Thyroid gland (tissue), 4 donors: ENCODE data around the gene THOC1. TPM values are rescaled to one million over a fixed set of nuclear protein-coding genes. Genes with fewer than 3 reads are reported as not detected.

ENCODE experiments used
- DNase-seq, 2 donors: peaks; one replicate each; pipeline ENCODE4 v3.0.0-alpha.2; 2019
- H3K27ac ChIP-seq, 3 donors: fragments of 200-600 bp; sonication (generic); 1 replicate in 2 of 3; 2 replicates in 1 of 3; pipeline ENCODE4 v1.5.1; 2016 to 2019; ENCODE audit warnings: mild to moderate bottlenecking in 1 of 3, moderate library complexity in 1 of 3
- H3K27me3 ChIP-seq: fragments of 200-600 bp; sonication (generic); one replicate; pipeline ENCODE4 v1.5.1; 2019
- H3K36me3 ChIP-seq, 2 donors: fragments of 200-600 bp; sonication (generic); one replicate each; pipeline ENCODE4 v1.5.1; 2016 to 2019
- H3K4me1 ChIP-seq, 2 donors: fragments of 200-600 bp; sonication (generic); one replicate each; pipeline ENCODE4 v1.5.1; 2017 to 2019
- H3K4me3 ChIP-seq, 3 donors: fragments of 200-600 bp; sonication (generic); replicated peaks in 1 of 3; 1 replicate in 2 of 3; 2 replicates in 1 of 3; pipeline ENCODE4 v1.5.1; 2016; ENCODE audit warnings: mild to moderate bottlenecking in 1 of 3
- H3K9me3 ChIP-seq: fragments of 200-600 bp; sonication (generic); one replicate; pipeline ENCODE4 v1.5.1; 2017
- POLR2A ChIP-seq, 2 donors: fragments of 450-650 bp; IDR thresholded peaks; one replicate each; pipeline ENCODE4 v1.6.1; 2017; ENCODE audit warnings: antibody characterized with exemption in 2 of 2, mild to moderate bottlenecking in 2 of 2, moderate library complexity in 1 of 2
- WGBS, 2 donors: methylation state at CpG; one replicate each; pipeline ENCODE4 v1.1.5; 2017; 5-methylcytosine and 5-hydroxymethylcytosine counted together
- intact Hi-C: fragments of 100-400 bp; cut with DNase I; formaldehyde crosslinking; loops from one replicate; pipeline ENCODE4 v1.15.1; 2023
- total RNA-seq, 4 donors: library from RNA; depleted of rRNA; stranded (reverse); fragments of >200 nt; gene quantifications; one replicate each; pipeline ENCODE4 v1.2.3, GENCODE V29; 2016
- TF ChIP-seq, protein P1 (sequence below), 6 experiments: fragments of 200-600 bp in 3 of 6; fragments of 450-650 bp in 3 of 6; sonication (generic) in 3 of 6; IDR thresholded peaks; one replicate each; pipeline ENCODE4 v1.5.1; 2016 to 2019; ENCODE audit warnings: antibody characterized with exemption in 6 of 6, mild to moderate bottlenecking in 2 of 6, inconsistent platforms in 1 of 6, moderate library complexity in 1 of 6

Gene THOC1
- total RNA-seq, 4 donors from 2014 or later = 56.9 to 111 (median 71.9) TPM

DNA sequence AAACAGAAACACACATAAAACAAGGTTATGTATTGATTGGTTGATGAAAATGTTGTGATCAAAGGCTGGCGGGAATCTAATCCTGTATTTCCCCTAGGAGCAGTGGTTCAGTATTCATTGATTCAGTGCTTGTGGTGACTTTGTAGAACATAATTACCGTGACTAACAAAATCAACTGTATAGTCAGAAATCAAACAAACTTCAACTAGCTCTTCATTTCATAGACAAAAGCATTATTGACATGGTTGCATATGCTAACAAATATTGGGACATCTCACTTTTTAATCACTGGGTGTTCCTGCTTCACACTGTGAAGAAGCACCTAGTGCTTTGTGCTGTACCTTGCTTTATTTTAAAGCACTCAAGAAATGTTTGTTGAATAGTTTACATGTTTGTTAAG lies 68.1 kb downstream of the THOC1 start:
- intact Hi-C loops = no loop called here
- H3K27me3 ChIP-seq = no peaks in the 10 kb centered on the region
- peaks cover 28 to 38% of the 10 kb centered on the region in 2 donors for H3K36me3 ChIP-seq
- no peak overlapping the region for H3K27ac ChIP-seq
- DNase-seq = no peak
- TF ChIP-seq, protein P1, sequence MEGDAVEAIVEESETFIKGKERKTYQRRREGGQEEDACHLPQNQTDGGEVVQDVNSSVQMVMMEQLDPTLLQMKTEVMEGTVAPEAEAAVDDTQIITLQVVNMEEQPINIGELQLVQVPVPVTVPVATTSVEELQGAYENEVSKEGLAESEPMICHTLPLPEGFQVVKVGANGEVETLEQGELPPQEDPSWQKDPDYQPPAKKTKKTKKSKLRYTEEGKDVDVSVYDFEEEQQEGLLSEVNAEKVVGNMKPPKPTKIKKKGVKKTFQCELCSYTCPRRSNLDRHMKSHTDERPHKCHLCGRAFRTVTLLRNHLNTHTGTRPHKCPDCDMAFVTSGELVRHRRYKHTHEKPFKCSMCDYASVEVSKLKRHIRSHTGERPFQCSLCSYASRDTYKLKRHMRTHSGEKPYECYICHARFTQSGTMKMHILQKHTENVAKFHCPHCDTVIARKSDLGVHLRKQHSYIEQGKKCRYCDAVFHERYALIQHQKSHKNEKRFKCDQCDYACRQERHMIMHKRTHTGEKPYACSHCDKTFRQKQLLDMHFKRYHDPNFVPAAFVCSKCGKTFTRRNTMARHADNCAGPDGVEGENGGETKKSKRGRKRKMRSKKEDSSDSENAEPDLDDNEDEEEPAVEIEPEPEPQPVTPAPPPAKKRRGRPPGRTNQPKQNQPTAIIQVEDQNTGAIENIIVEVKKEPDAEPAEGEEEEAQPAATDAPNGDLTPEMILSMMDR (IDR thresholded peaks at IDR 0.05) = no peak
- no peak for TF ChIP-seq POLR2A (IDR thresholded peaks at IDR 0.05)
- no peaks in the 10 kb centered on the region for H3K9me3 ChIP-seq
- 95 to 97% methylated on average over 2 of the region's 2 CpGs for WGBS, 2 donors
- H3K4me1 ChIP-seq = no peaks in the 10 kb centered on the region
- no peak overlapping the region for H3K4me3 ChIP-seq

DNA sequence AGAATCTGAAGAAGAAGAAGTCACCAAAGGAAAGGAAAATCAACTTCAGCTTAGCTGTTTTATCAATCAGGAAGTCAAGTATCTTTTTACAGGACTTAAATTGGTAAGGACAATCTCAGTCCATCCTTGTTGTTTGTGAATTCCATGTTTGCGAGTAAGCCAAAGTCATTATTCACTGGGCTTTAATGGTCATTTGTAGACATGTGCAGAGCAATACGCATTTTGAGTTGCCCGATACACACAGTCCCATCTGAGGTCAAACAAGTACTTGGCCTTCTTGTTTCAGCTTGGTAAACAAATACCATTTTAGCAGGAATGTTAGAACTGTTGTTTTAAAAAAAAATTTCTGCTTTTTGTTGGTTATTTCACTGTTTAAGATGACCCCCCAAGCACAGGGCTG lies 68.6 kb downstream of the THOC1 start:
- intact Hi-C loops = no loop called here
- Histone ChIP-seq H3K27ac (no peak overlapping the region), H3K4me3 (no peak overlapping the region), H3K36me3 (peaks cover 24 to 34% of the 10 kb centered on the region in 2 donors), H3K27me3 (no peaks in the 10 kb centered on the region), H3K9me3 (no peaks in the 10 kb centered on the region), H3K4me1 (no peaks in the 10 kb centered on the region)
- DNase-seq = no peak
- TF ChIP-seq POLR2A (IDR thresholded peaks at IDR 0.05) = no peak
- TF ChIP-seq, protein P1 (IDR thresholded peaks at IDR 0.05) = no peak
- WGBS, 2 donors = 98 to 99% methylated on average over 3 of the region's 3 CpGs

DNA sequence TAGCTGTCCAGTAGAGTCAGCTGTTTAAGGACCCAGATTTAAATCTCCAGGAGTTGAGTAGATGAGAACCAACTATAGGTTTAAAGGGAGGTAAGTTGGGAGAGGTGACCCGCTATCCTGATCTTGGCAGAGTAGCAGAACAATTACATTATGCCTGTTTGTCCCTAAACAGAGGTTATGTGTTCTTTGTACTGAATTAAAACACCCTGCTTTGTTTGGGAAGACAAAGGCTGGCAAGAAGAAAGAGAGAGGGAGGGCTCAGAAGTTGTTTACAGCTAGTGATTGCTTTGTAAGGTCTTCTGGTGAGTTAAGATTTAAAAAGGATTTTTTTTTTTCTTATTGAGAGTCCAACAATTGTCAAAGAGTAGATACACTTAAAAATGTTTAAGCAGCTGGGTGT lies 72.2 kb downstream of the THOC1 start:
- DNase-seq = no peak
- Histone ChIP-seq H3K9me3 (no peaks in the 10 kb centered on the region), H3K4me1 (no peaks in the 10 kb centered on the region), H3K36me3 (peaks cover 17 to 27% of the 10 kb centered on the region in 2 donors), H3K4me3 (no peak overlapping the region), H3K27me3 (no peaks in the 10 kb centered on the region), H3K27ac (no peak overlapping the region)
- 95 to 97% methylated on average over 1 of the region's 1 CpG for WGBS, 2 donors
- TF ChIP-seq, protein P1 (IDR thresholded peaks at IDR 0.05) = no peak
- no peak for TF ChIP-seq POLR2A (IDR thresholded peaks at IDR 0.05)
- intact Hi-C loops = no loop called here

DNA sequence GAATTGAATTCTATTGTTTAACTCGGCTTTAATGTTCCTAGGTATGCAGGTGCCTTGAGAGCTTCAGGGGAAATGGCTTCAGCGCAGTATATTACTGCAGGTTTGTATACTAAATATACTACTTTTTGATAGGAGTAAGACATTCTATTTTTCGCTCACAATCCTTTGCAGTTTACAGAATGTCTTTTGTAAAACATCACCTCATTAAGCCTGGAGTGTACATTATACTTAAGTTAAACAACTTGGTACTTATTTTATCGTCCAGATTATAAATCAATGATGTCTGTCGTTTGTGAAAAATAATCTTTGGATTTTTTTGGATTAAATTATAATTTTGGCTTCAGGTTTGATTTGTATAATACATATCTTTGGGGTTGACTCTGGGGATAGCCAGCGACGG lies 75.0 kb downstream of the THOC1 start:
- DNase-seq = no peak
- intact Hi-C loops = no loop called here
- peaks cover 0 to 14% of the 10 kb centered on the region in 2 donors for H3K36me3 ChIP-seq
- H3K9me3 ChIP-seq = no peaks in the 10 kb centered on the region
- TF ChIP-seq, protein P1 (IDR thresholded peaks at IDR 0.05) = no peak
- TF ChIP-seq POLR2A (IDR thresholded peaks at IDR 0.05) = no peak
- H3K4me3 ChIP-seq = no peak overlapping the region
- no peaks in the 10 kb centered on the region for H3K4me1 ChIP-seq
- WGBS, 2 donors = 96 to 98% methylated on average over 7 of the region's 7 CpGs
- H3K27me3 ChIP-seq = no peaks in the 10 kb centered on the region
- H3K27ac ChIP-seq = no peak overlapping the region

DNA sequence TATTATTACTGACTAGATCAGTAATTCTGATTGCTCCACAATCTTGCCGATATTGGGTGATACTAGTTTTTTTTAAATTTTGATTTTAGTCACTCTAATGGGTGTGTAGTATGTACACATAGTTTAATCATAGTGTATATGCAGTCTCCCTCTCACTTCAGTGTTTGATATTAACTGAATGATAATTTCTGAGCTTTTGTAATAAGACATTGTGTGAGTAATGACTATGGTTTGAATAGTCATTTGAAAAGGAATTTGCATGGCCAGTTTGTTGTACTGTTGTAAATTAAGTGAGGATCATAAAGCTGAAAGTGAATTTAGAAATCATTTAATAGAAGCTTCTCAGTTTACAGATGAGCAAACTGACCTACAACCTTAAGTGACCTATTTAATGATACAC lies 76.1 kb downstream of the THOC1 start:
- peaks cover 0 to 3% of the 10 kb centered on the region in 2 donors for H3K36me3 ChIP-seq
- intact Hi-C loops = no loop called here
- no peaks in the 10 kb centered on the region for H3K9me3 ChIP-seq
- H3K27ac ChIP-seq = no peak overlapping the region
- DNase-seq = no peak
- TF ChIP-seq POLR2A (IDR thresholded peaks at IDR 0.05) = no peak
- TF ChIP-seq, protein P1 (IDR thresholded peaks at IDR 0.05) = no peak
- H3K4me1 ChIP-seq = no peaks in the 10 kb centered on the region
- H3K4me3 ChIP-seq = no peak overlapping the region
- no peaks in the 10 kb centered on the region for H3K27me3 ChIP-seq
- whole genome bisulfite sequencing, 2 donors = 93 to 96% methylated on average over 1 of the region's 1 CpG
